ENCODE data around the gene WFS1. TPM values are rescaled to one million over a fixed set of nuclear protein-coding genes. Genes with fewer than 3 reads are reported as not detected.

WFS1 gene
- total and polyA plus RNA-seq, 2 of the 13 experiments (the other 11 are each of a cell fraction or from before 2014, with no cell fraction given) = 39.1 to 42.2 TPM

- H3K9me3 ChIP-seq (ENCODE audit: low read length) = no peaks in the 10 kb centered on the region
- ATAC-seq = no peak
- intact Hi-C loops (cut with micrococcal nuclease; ENCODE audit: unreplicated experiment) = no loop called here
- in situ Hi-C loops (cut with HindIII; ENCODE audit: extremely low pct_ligation_motif_present, low pct_unique_long_range_greater_than_20kb) = no loop called here
- peaks cover 89% of the 10 kb centered on the region for H3K4me1 ChIP-seq (ENCODE audit: insufficient read depth, low read length)
- no peak overlapping the region for H2AFZ ChIP-seq (ENCODE audit: low read length)
- peaks cover 0 to 3% of the 10 kb centered on the region in 2 experiments; a peak in 1 of 5 replicates for H3K36me3 ChIP-seq (replicated peaks in 1 of 2; ENCODE audit: control insufficient read depth in 1 of 2, insufficient read depth in 2 of 2, low read length in 2 of 2)
- peak overlapping the region; percentile 71 for H3K27ac ChIP-seq (ENCODE audit: extremely low read length, insufficient read depth, low read length)
- no peaks in the 10 kb centered on the region for H4K20me1 ChIP-seq (ENCODE audit: insufficient read depth, low read length)
- H3K4me3 ChIP-seq (replicated peaks in 1 of 3; ENCODE audit: insufficient read depth in 1 of 3, low read depth in 2 of 3, low read length in 3 of 3) = peak overlapping the region in 2 of 3 experiments; percentile 0 to 92; a peak in 1 of 6 replicates
- POLR2A ChIA-PET = interaction anchor here (5.0 kb wide), 1 partner anchor 36 kb away, joined by 41 read pairs; no protein-coding TSS in a partner anchor
- no peak for FAIRE-seq
- CTCF ChIA-PET (ENCODE audit: low intra/inter-chr PET ratio, low total read pairs) = no interaction called here
- peaks cover 57% of the 10 kb centered on the region for H3K79me2 ChIP-seq (ENCODE audit: insufficient read depth, low read length)
- no peak for DNase-seq (ENCODE audit: low spot score)
- H3K27me3 ChIP-seq (ENCODE audit: control insufficient read depth in 1 of 2, insufficient read depth in 2 of 2, low read length in 2 of 2) = no peaks in the 10 kb centered on the region
- H3K9ac ChIP-seq (ENCODE audit: insufficient read depth, low read depth, low read length) = peak overlapping the region; percentile 93; the same call in 1 of the 2 replicates
- WGBS (ENCODE audit: low lambda C conversion rate) = 83% methylated on average over 15 of the region's 15 CpGs
- no TSS peak for BruUV-seq (replicated peaks)
- peak overlapping the region; percentile 70 for H3K4me2 ChIP-seq (ENCODE audit: low read depth, low read length)
- TF ChIP-seq ZBTB7A (CRISPR knock-in tag; IDR thresholded peaks at IDR 0.05) (no peak), JARID2 (CRISPR knock-in tag; IDR thresholded peaks at IDR 0.05; ENCODE audit: insufficient replicate concordance) (no peak), ZNF224 (CRISPR knock-in tag; IDR thresholded peaks at IDR 0.05) (no peak), ZNF383 (CRISPR knock-in tag; IDR thresholded peaks at IDR 0.05; ENCODE audit: borderline replicate concordance) (peak; percentile 75; the same call in 1 of the 2 replicates), HCFC1 (IDR thresholded peaks at IDR 0.05; ENCODE audit: low read depth, low read length) (no peak), ZSCAN9 (CRISPR knock-in tag; IDR thresholded peaks at IDR 0.05; ENCODE audit: borderline replicate concordance) (no peak), MTA1 (CRISPR knock-in tag; IDR thresholded peaks at IDR 0.05; ENCODE audit: borderline replicate concordance) (0 out of 2 replicates have a peak, but pooled peaks have one; percentile 25), SP1 (IDR thresholded peaks at IDR 0.05) (no peak), SP1 (CRISPR knock-in tag; IDR thresholded peaks at IDR 0.05) (no peak), HNF1A (IDR thresholded peaks at IDR 0.05; ENCODE audit: low read depth) (no peak), HNF1A (CRISPR knock-in tag; IDR thresholded peaks at IDR 0.05; ENCODE audit: borderline replicate concordance) (peak; percentile 37; the same call in 1 of the 2 replicates), HNRNPL (IDR thresholded peaks at IDR 0.05; ENCODE audit: low read depth, low read length) (0 out of 2 replicates have a peak, but pooled peaks have one; percentile 18)
- TF ChIP-seq, protein P1, sequence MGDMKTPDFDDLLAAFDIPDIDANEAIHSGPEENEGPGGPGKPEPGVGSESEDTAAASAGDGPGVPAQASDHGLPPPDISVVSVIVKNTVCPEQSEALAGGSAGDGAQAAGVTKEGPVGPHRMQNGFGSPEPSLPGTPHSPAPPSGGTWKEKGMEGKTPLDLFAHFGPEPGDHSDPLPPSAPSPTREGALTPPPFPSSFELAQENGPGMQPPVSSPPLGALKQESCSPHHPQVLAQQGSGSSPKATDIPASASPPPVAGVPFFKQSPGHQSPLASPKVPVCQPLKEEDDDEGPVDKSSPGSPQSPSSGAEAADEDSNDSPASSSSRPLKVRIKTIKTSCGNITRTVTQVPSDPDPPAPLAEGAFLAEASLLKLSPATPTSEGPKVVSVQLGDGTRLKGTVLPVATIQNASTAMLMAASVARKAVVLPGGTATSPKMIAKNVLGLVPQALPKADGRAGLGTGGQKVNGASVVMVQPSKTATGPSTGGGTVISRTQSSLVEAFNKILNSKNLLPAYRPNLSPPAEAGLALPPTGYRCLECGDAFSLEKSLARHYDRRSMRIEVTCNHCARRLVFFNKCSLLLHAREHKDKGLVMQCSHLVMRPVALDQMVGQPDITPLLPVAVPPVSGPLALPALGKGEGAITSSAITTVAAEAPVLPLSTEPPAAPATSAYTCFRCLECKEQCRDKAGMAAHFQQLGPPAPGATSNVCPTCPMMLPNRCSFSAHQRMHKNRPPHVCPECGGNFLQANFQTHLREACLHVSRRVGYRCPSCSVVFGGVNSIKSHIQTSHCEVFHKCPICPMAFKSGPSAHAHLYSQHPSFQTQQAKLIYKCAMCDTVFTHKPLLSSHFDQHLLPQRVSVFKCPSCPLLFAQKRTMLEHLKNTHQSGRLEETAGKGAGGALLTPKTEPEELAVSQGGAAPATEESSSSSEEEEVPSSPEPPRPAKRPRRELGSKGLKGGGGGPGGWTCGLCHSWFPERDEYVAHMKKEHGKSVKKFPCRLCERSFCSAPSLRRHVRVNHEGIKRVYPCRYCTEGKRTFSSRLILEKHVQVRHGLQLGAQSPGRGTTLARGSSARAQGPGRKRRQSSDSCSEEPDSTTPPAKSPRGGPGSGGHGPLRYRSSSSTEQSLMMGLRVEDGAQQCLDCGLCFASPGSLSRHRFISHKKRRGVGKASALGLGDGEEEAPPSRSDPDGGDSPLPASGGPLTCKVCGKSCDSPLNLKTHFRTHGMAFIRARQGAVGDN (CRISPR knock-in tag; IDR thresholded peaks at IDR 0.05) = peak; percentile 50
These were observed 2.2 kb downstream of the WFS1 start for GRCh38 chr4:6271701-6272465.
